Cardiac septum (tissue), 1 donor: ENCODE measurements around the gene PITX1. TPM values are rescaled to one million over a fixed set of nuclear protein-coding genes. Genes with fewer than 3 reads are reported as not detected.
"Not testable (repeated sequence)": the region's sequence is repeated elsewhere in the genome, so short reads cannot be mapped to it uniquely, and the experiment has no call there.

Experiments used
- DNase-seq: peaks from one replicate; pipeline ENCODE4 v3.0.0-alpha.2; 2020; ENCODE audit warnings: low spot score
- intact Hi-C: fragments of 100-400 bp; cut with DNase I; formaldehyde crosslinking; loops from one replicate; pipeline ENCODE4 v1.14.0; 2022
- total RNA-seq: library from RNA; stranded (reverse); fragmentation: NEBNext Ultra II Directional; extraction: Animal tissue kit (Norgen Biotek cat#: 25700); gene quantifications from one replicate; pipeline ENCODE4 v1.2.1, GENCODE V29; 2021
- donor health status: DM: no; HTN: no; CAD: no.

Gene PITX1
- total RNA-seq, 1 donor from 2014 or later, result 0.83 TPM

DNA sequence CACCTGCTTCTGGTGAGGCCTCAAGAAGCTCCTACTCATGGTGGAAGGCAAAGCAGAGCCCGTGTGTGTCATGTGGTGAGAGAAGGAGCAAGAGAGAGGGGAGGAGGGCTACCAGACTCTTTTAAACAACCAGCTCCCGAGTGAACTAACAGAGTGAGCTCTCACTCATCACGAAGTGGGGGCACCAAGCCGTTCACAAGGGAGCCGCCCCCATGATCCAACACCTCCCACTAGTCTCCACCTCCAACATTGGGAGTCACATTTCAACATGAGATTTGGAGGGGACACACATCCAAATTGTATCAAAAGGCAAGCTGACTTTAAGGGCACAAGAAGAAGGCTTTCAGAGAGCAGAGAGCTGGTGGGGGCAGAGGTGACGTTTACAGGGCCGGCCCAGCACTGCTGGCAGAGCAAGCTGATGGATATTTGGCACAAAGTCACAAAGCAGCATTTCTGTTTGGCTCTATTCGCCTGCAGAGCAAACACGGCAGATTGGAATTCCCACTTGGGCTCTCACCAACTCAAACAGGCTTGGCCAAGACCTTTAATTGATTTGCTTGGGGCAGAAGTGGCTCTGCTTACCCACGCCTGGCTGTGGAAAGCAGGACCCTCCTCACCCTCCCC, 20.0 kb downstream of the PITX1 start:
- DNase-seq, result peak; percentile 60
- intact Hi-C loops, result no loop called here

- peak; percentile 20 for DNase-seq
- intact Hi-C loops, result no loop called here
Observed at GRCh38 chr5:135013445-135013844, 20.6 kb downstream of the PITX1 start.

DNA sequence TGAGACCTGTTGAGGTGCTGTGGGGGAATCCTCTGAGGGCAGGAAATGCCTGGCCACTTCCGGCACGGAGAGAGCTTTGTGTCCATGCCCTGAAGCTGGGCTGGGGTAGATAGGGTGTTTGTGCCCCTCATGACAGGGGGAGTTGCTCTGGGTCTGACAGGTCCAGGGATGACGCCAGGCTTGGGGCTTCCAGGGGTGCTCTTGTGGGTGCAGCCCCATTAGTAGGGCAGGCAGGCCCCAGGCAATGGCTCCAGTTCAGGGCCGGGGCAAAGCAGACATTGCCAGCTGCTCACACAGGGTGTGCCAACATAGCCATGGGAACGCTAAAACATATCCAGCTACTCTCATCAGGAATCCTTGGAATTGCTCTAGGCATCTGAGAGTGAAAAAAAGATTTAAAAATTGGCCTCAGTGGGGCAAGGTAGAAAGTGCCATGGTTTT, 21.1 kb downstream of the PITX1 start:
- DNase-seq, result peak; percentile 66
- intact Hi-C loops, result no loop called here

DNA sequence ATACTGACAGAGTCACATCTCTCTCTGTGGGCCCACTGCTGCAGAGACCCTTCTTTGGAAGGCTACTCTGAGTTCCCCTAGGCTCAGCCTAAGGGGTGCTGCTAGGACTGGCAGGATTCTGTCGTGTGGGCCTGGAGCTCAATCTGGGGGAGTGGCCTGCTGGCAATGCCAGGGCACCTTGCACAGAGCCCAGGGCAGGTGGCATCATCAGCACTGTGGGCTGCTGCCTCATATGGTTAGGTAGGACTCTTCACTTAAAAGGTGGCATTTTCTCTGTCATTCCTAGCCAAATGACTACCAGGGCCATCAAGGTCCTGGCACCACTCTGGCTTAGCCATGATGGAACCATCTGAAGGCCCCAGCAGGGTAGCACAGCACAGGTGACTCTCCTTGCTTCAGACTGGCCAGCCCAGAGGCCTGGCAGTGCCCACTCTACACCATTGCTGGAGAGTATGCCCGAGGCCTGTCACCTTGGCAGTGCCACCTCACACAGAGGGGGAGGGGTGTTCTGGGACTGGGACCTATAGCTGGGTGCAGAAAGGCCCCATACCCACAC, 21.9 kb downstream of the PITX1 start:
- intact Hi-C loops, result no loop called here
- peak; percentile 63 for DNase-seq

- DNase-seq, result peak; percentile 70
- intact Hi-C loops, result no loop called here
Observed at GRCh38 chr5:135011355-135012032, 22.5 kb downstream of the PITX1 start.

GRCh38 chr5:135010502-135011354, 23.3 kb downstream of the PITX1 start:
- no peak for DNase-seq
- intact Hi-C loops, result no loop called here

- intact Hi-C loops, result no loop called here
- DNase-seq, result peak; percentile 63
Observed at GRCh38 chr5:135009736-135010501, 24.1 kb downstream of the PITX1 start.

DNA sequence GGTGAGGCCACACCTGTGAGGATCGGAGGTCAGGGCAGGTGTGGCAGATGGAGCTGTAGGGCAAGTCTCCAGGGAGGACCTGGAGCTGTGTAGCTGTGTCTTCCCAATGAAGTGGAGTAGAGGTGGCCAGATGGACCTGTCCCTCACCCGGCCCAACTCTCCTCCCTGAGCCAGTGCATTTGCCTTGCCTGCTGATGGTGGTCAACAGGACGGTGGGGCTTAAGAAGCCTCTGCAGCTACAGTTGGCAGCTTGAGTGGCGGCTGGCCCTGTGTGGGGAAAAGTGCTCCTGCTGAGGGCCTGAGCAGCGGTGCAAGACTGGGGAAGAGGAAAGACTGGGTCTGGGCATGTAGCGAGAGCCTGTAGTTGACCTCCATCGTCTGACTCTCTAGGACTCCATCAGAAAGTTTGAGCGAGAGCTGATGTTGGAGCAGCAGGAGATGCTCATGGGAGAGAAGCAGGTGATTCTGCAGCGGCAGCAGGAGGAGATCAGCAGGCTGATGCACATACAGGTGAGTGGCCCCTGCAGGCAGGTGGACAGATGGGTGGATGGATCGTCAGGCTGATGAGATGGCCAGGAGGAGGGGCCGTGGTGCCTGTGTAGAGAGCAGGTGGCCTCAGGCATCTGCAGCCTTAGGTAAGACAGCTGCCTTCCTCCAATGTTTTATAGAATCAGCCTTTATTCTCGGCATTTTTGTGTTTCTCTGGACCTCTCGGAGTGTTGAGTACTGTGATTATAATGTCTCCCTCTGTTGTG, 24.9 kb downstream of the PITX1 start:
- peak; percentile 64 for DNase-seq
- intact Hi-C loops, result no loop called here

GRCh38 chr5:135008556-135008955, 25.5 kb downstream of the PITX1 start:
- DNase-seq, result peak; percentile 64
- intact Hi-C loops, result no loop called here

GRCh38 chr5:135007749-135008363, 26.2 kb downstream of the PITX1 start:
- DNase-seq, result peak; percentile 72
- intact Hi-C loops, result no loop called here

GRCh38 chr5:135007305-135007704, 26.7 kb downstream of the PITX1 start:
- intact Hi-C loops, result no loop called here
- peak; percentile 64 for DNase-seq

DNA sequence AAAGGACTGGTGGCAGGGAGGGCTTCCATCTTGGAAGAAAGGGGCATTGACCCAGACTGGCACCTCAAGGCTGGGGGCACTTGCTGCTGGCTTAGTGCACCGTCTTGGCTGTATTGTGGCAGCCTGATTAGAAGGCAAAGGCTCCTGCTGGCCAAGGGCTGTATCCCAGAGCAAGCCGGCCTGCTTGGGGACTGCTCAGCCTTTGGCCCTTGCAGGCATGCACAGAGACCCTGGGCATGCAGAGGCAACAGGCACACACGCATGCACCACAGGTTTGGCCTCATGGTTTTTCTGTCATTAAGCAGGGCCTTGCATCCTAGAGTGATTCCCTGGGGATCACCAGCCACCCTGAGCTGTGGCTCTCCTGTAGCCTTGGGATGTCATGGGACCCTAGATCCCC, 29.0 kb downstream of the PITX1 start:
- DNase-seq, result peak; percentile 56
- intact Hi-C loops, result no loop called here

- no peak for DNase-seq
- intact Hi-C loops, result no loop called here
Observed at GRCh38 chr5:135004376-135004775, 29.7 kb downstream of the PITX1 start.

DNA sequence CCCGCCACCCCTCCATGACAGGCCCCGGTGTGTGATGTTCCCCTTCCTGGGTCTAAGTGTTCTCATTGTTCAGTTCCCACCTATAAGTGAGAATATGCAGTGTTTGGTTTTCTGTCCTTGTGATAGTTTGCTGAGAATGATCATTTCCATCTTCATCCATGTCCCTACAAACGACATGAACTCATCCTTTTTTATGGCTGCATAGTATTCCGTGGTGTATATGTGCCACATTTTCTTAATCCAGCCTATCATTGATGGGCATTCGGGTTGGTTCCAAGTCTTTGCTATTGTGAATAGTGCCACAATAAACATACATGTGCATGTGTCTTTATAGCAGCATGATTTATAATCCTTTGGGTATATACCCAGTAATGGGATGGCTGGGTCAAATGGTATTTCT, 36.0 kb downstream of the PITX1 start:
- intact Hi-C loops, DNase-seq: not testable (repeated sequence)

- intact Hi-C loops, result no loop called here
- DNase-seq, result no peak
Observed at GRCh38 chr5:134997015-134997414, 37.0 kb downstream of the PITX1 start.

DNA sequence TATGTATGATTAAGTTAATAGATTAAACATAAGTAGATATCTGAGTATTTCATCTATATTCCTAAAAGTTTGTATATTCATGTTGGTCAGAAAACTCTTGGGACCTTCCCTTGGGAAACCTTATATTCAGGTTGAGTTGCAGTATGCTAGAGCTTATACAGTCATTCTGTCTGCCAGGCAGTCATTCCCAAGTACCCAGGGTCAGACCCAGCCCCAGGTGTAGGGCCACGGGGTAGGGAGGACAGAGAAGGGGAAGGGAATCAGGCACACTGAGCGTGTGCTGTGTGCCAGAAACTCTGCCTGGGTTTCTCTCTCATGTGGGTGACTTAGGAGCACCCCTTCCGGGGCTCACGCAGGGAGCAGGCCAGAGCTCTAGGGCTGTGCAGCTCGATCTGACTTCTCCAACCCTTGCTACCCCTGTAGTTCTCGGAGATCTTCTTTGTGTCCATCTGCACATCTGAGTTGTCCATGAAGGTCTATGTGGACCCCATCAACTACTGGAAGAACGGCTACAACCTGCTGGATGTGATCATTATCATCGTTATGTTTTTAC, 38.1 kb downstream of the PITX1 start:
- intact Hi-C loops, result no loop called here
- no peak for DNase-seq

- intact Hi-C loops, result no loop called here
- DNase-seq, result no peak
Observed at GRCh38 chr5:134994560-134995156, 39.4 kb downstream of the PITX1 start.

DNA sequence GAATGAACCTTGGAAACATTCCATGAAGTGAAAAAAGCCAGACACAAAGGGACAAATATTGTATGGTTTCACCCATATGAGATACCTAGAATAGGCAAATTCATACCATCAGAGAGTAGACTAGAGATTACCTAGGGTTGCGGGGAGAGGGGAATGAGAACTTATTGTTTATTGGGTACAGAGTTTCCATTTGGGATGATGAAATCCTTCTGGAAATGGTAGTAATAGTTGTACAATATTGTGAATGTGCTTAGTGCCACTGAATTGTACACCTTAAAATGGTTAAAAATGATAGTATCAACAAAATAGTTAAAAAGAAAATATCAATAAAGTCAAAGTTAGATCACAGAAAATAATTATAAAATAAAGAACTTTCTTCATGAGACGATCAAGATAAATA, 40.9 kb downstream of the PITX1 start:
- intact Hi-C loops, result no loop called here
- DNase-seq, result no peak
